B cell (primary cell): ENCODE data around the gene FOXN3.

Source experiments
- EZH2 ChIP-seq: IDR thresholded peaks from 2 replicates; pipeline ENCODE4 v1.6.1; 2012; ENCODE audit warnings: borderline replicate concordance, low read depth, mild to moderate bottlenecking, moderate library complexity, low read length; ENCODE audit not compliant: insufficient read depth, poor library complexity, severe bottlenecking
- TF ChIP-seq, protein P1 (sequence below): fragments of 200-600 bp; IDR thresholded peaks from one replicate; pipeline ENCODE4 v1.8.0; 2022; ENCODE audit warnings: antibody characterized with exemption, mild to moderate bottlenecking

GRCh38 chr14:89461256-89461655 lies 44.2 kb upstream of the FOXN3 start:
- TF ChIP-seq, protein P1, sequence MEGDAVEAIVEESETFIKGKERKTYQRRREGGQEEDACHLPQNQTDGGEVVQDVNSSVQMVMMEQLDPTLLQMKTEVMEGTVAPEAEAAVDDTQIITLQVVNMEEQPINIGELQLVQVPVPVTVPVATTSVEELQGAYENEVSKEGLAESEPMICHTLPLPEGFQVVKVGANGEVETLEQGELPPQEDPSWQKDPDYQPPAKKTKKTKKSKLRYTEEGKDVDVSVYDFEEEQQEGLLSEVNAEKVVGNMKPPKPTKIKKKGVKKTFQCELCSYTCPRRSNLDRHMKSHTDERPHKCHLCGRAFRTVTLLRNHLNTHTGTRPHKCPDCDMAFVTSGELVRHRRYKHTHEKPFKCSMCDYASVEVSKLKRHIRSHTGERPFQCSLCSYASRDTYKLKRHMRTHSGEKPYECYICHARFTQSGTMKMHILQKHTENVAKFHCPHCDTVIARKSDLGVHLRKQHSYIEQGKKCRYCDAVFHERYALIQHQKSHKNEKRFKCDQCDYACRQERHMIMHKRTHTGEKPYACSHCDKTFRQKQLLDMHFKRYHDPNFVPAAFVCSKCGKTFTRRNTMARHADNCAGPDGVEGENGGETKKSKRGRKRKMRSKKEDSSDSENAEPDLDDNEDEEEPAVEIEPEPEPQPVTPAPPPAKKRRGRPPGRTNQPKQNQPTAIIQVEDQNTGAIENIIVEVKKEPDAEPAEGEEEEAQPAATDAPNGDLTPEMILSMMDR, result no peak
- no peak for TF ChIP-seq EZH2
